GM12878 (cell line): ENCODE data around the gene IL17A.

Experiments used
- ASH2L ChIP-seq: fragments of 300-600, 200-600 bp; sonication (generic); IDR thresholded peaks from 2 replicates; pipeline ENCODE4 v1.6.1; 2017; ENCODE audit warnings: low read depth, mild to moderate bottlenecking, borderline replicate concordance
- BCL11A ChIP-seq: IDR thresholded peaks from 2 replicates; pipeline ENCODE4 v1.6.1; 2011; ENCODE audit warnings: low read depth, low read length
- EGR1 ChIP-seq, 2 experiments: IDR thresholded peaks; 1 replicate in 1 of 2; 2 replicates in 1 of 2; pipeline ENCODE4 v1.6.1; 2011 to 2012; ENCODE audit warnings: low read depth in 2 of 2, low read length in 2 of 2, borderline replicate concordance in 1 of 2, mild to moderate bottlenecking in 1 of 2, moderate library complexity in 1 of 2
- ZNF274 ChIP-seq: IDR thresholded peaks from one replicate; pipeline ENCODE4 v1.8.0; 2011; ENCODE audit not compliant: insufficient read length, insufficient read depth
- TF ChIP-seq, protein P1 (sequence below), 3 experiments: IDR thresholded peaks in 2 of 3; conservative IDR thresholded peaks in 1 of 3; 2 replicates each; pipeline ENCODE4 v1.5.1; 2011; ENCODE audit warnings: low read depth in 3 of 3, low read length in 3 of 3, mild to moderate bottlenecking in 3 of 3, control low read depth in 2 of 3, moderate library complexity in 2 of 3, inconsistent platforms in 1 of 3, mixed read lengths in 1 of 3; ENCODE audit not compliant: control insufficient read depth in 2 of 3, insufficient read depth in 1 of 3; ENCODE audit errors: extremely low read depth in 1 of 3
- TF ChIP-seq, protein P2 (sequence below): IDR thresholded peaks from 2 replicates; pipeline ENCODE4 v1.6.1; 2011; ENCODE audit warnings: low read depth, mild to moderate bottlenecking, low read length, moderate library complexity, borderline replicate concordance; ENCODE audit errors: extremely low read depth
- TF ChIP-seq, protein P3 (sequence below): fragments of 450-650 bp; formaldehyde crosslinking; IDR thresholded peaks from 2 replicates; pipeline ENCODE4 v1.4.0; 2020; ENCODE audit warnings: mild to moderate bottlenecking, moderate library complexity

DNA sequence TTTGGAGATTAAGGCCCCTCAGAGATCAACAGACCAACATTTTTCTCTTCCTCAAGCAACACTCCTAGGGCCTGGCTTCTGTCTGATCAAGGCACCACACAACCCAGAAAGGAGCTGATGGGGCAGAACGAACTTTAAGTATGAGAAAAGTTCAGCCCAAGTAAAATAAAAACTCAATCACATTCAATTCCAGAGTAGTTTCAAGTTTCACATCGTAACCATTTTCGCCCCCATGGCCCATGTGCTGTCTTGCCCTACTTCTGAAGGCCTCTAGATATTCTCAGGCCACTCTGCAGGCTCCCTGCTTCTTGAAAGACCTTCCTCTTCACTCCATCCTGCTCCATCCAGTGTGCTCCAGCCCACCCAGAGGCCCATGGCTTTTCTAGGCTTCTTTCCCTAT is 4.2 kb downstream of the IL17A start:
- TF ChIP-seq, protein P1, sequence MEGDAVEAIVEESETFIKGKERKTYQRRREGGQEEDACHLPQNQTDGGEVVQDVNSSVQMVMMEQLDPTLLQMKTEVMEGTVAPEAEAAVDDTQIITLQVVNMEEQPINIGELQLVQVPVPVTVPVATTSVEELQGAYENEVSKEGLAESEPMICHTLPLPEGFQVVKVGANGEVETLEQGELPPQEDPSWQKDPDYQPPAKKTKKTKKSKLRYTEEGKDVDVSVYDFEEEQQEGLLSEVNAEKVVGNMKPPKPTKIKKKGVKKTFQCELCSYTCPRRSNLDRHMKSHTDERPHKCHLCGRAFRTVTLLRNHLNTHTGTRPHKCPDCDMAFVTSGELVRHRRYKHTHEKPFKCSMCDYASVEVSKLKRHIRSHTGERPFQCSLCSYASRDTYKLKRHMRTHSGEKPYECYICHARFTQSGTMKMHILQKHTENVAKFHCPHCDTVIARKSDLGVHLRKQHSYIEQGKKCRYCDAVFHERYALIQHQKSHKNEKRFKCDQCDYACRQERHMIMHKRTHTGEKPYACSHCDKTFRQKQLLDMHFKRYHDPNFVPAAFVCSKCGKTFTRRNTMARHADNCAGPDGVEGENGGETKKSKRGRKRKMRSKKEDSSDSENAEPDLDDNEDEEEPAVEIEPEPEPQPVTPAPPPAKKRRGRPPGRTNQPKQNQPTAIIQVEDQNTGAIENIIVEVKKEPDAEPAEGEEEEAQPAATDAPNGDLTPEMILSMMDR (IDR thresholded peaks at IDR 0.05 in 2 of 3, conservative IDR thresholded peaks at IDR 0.05 in 1 of 3; ENCODE audit: control insufficient read depth in 2 of 3, extremely low read depth in 1 of 3, insufficient read depth in 1 of 3, low read depth in 3 of 3, low read length in 3 of 3), result no peak
- TF ChIP-seq BCL11A (no peak), ZNF274 (no peak), ASH2L (no peak), EGR1 (IDR thresholded peaks at IDR 0.05; ENCODE audit: borderline replicate concordance in 1 of 2, low read depth in 2 of 2, low read length in 2 of 2) (no peak)
- TF ChIP-seq, protein P2, sequence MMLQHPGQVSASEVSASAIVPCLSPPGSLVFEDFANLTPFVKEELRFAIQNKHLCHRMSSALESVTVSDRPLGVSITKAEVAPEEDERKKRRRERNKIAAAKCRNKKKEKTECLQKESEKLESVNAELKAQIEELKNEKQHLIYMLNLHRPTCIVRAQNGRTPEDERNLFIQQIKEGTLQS, result no peak
- TF ChIP-seq, protein P3, sequence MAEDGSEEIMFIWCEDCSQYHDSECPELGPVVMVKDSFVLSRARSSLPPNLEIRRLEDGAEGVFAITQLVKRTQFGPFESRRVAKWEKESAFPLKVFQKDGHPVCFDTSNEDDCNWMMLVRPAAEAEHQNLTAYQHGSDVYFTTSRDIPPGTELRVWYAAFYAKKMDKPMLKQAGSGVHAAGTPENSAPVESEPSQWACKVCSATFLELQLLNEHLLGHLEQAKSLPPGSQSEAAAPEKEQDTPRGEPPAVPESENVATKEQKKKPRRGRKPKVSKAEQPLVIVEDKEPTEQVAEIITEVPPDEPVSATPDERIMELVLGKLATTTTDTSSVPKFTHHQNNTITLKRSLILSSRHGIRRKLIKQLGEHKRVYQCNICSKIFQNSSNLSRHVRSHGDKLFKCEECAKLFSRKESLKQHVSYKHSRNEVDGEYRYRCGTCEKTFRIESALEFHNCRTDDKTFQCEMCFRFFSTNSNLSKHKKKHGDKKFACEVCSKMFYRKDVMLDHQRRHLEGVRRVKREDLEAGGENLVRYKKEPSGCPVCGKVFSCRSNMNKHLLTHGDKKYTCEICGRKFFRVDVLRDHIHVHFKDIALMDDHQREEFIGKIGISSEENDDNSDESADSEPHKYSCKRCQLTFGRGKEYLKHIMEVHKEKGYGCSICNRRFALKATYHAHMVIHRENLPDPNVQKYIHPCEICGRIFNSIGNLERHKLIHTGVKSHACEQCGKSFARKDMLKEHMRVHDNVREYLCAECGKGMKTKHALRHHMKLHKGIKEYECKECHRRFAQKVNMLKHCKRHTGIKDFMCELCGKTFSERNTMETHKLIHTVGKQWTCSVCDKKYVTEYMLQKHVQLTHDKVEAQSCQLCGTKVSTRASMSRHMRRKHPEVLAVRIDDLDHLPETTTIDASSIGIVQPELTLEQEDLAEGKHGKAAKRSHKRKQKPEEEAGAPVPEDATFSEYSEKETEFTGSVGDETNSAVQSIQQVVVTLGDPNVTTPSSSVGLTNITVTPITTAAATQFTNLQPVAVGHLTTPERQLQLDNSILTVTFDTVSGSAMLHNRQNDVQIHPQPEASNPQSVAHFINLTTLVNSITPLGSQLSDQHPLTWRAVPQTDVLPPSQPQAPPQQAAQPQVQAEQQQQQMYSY (CRISPR knock-in tag), result no peak
